Stomach (tissue), 9 donors: ENCODE measurements around the gene CTNND2. TPM values are rescaled to one million over a fixed set of nuclear protein-coding genes. Genes with fewer than 3 reads are reported as not detected.

ENCODE experiments used
- DNase-seq, 2 donors: peaks; one replicate each; pipeline versions ENCODE4 v3.0.0 to v3.0.0-alpha.2; 2013 to 2019
- H3K27ac ChIP-seq, 5 donors: fragments of 200-600 bp in 4 of 5; sonication (generic) in 4 of 5; one replicate each; pipeline ENCODE4 v1.5.1; 2013 to 2019; ENCODE audit warnings: mild to moderate bottlenecking in 1 of 5, moderate library complexity in 1 of 5
- H3K27me3 ChIP-seq, 3 donors: fragments of 200-600 bp; sonication (generic); one replicate each; pipeline ENCODE4 v1.5.1; 2017 to 2019; ENCODE audit warnings: mixed run types in 1 of 3
- H3K36me3 ChIP-seq, 4 donors: fragments of 200-600 bp; sonication (generic); 1 replicate in 3 of 4; 2 replicates in 1 of 4; pipeline ENCODE4 v1.5.1; 2016 to 2019
- H3K4me1 ChIP-seq, 4 donors: fragments of 200-600 bp; sonication (generic); one replicate each; pipeline ENCODE4 v1.5.1; 2016 to 2019
- H3K4me3 ChIP-seq, 4 donors: fragments of 200-600 bp; sonication (generic) in 3 of 4; one replicate each; pipeline ENCODE4 v1.5.1; 2016 to 2019; ENCODE audit warnings: mild to moderate bottlenecking in 1 of 4
- H3K9me3 ChIP-seq, 4 donors: fragments of 200-600 bp; sonication (generic); one replicate each; pipeline ENCODE4 v1.5.1; 2016 to 2019
- EP300 ChIP-seq: sonication (generic); formaldehyde crosslinking; IDR thresholded peaks from one replicate; pipeline ENCODE4 v1.6.1; 2017; ENCODE audit warnings: antibody characterized with exemption
- POLR2A ChIP-seq, 4 donors: fragments of 450-650 bp; IDR thresholded peaks; one replicate each; pipeline ENCODE4 v1.6.1; 2016; ENCODE audit warnings: antibody characterized with exemption in 4 of 4, control low read depth in 2 of 4, mild to moderate bottlenecking in 1 of 4, moderate library complexity in 1 of 4
- POLR2AphosphoS5 ChIP-seq, 3 donors: sonication (generic); formaldehyde crosslinking; IDR thresholded peaks; one replicate each; pipeline ENCODE4 v1.6.1; 2016; ENCODE audit warnings: antibody characterized with exemption in 3 of 3
- WGBS, 5 donors: extraction: QIAGEN DNeasy Blood & Tissue Kit in 3 of 5; methylation state at CpG; one replicate each; pipeline versions ENCODE4 v1.1.5 to v1.1.7; 2013 to 2018; 5-methylcytosine and 5-hydroxymethylcytosine counted together
- intact Hi-C: fragments of 100-400 bp; cut with DNase I; formaldehyde crosslinking; loops from one replicate; pipeline ENCODE4 v1.15.1; 2023; ENCODE audit warnings: low total_unique reads
- polyA plus RNA-seq, 3 donors: library from polyadenylated mRNA; stranded (reverse); fragments of 200-250 nt; gene quantifications; one replicate each; pipeline ENCODE4 v1.2.3, GENCODE V29; 2013
- total RNA-seq, 5 donors: library from RNA; depleted of rRNA; stranded (reverse); fragments of >200 nt; gene quantifications; one replicate each; pipeline versions ENCODE4 v1.1.0 to v1.2.3, GENCODE V29; 2014 to 2016
- TF ChIP-seq, protein P1 (sequence below), 7 experiments: fragments of 450-650 bp in 4 of 7; fragments of 200-600 bp in 3 of 7; sonication (generic) in 3 of 7; IDR thresholded peaks; one replicate each; pipeline ENCODE4 v1.5.1; 2016 to 2019; ENCODE audit warnings: antibody characterized with exemption in 7 of 7, control low read depth in 2 of 7, mild to moderate bottlenecking in 1 of 7
- donor health status: healthy with polysubstance abuse.
- donor health status: Bipolar disorder and iron deficiency.
- donor health status: healthy.

CTNND2 gene
- total and polyA plus RNA-seq, 8 donors: 0.29 to 3.4 (median 2.0) TPM; not detected in 2

GRCh38 chr5:11892832-11893231 is 11.4 kb downstream of the CTNND2 start:
- TF ChIP-seq, protein P1, sequence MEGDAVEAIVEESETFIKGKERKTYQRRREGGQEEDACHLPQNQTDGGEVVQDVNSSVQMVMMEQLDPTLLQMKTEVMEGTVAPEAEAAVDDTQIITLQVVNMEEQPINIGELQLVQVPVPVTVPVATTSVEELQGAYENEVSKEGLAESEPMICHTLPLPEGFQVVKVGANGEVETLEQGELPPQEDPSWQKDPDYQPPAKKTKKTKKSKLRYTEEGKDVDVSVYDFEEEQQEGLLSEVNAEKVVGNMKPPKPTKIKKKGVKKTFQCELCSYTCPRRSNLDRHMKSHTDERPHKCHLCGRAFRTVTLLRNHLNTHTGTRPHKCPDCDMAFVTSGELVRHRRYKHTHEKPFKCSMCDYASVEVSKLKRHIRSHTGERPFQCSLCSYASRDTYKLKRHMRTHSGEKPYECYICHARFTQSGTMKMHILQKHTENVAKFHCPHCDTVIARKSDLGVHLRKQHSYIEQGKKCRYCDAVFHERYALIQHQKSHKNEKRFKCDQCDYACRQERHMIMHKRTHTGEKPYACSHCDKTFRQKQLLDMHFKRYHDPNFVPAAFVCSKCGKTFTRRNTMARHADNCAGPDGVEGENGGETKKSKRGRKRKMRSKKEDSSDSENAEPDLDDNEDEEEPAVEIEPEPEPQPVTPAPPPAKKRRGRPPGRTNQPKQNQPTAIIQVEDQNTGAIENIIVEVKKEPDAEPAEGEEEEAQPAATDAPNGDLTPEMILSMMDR (IDR thresholded peaks at IDR 0.05): no peak
- TF ChIP-seq EP300 (no peak), POLR2A (IDR thresholded peaks at IDR 0.05) (no peak), POLR2AphosphoS5 (IDR thresholded peaks at IDR 0.05) (no peak)
- 69 to 86% (median 79%) methylated on average over 6 of the region's 6 CpGs for WGBS, 5 donors
- intact Hi-C loops: no loop called here
- no peak for DNase-seq
- Histone ChIP-seq H3K36me3 (no peaks in the 10 kb centered on the region), H3K9me3 (peaks cover 0 to 6% (median 2%) of the 10 kb centered on the region in 4 donors), H3K27me3 (no peaks in the 10 kb centered on the region), H3K4me3 (no peak overlapping the region), H3K27ac (no peak overlapping the region), H3K4me1 (no peaks in the 10 kb centered on the region)

- Histone ChIP-seq H3K27me3 (no peaks in the 10 kb centered on the region), H3K27ac (no peak overlapping the region), H3K4me1 (no peaks in the 10 kb centered on the region), H3K36me3 (no peaks in the 10 kb centered on the region), H3K4me3 (no peak overlapping the region), H3K9me3 (no peaks in the 10 kb centered on the region)
- intact Hi-C loops: no loop called here
- no peak for TF ChIP-seq POLR2AphosphoS5 (IDR thresholded peaks at IDR 0.05)
- TF ChIP-seq EP300: no peak
- no peak for TF ChIP-seq POLR2A (IDR thresholded peaks at IDR 0.05)
- TF ChIP-seq, protein P1 (IDR thresholded peaks at IDR 0.05): no peak
- DNase-seq: no peak
- 58 to 73% (median 66%) methylated on average over 3 of the region's 3 CpGs for WGBS, 5 donors
These were observed 13.5 kb downstream of the CTNND2 start for GRCh38 chr5:11890777-11891176.

- 85 to 91% (median 87%) methylated on average over 4 of the region's 4 CpGs for WGBS, 5 donors
- Histone ChIP-seq H3K36me3 (no peaks in the 10 kb centered on the region), H3K27ac (no peak overlapping the region), H3K4me1 (no peaks in the 10 kb centered on the region), H3K9me3 (peaks cover 0 to under 1% (median 0%) of the 10 kb centered on the region in 4 donors), H3K27me3 (no peaks in the 10 kb centered on the region), H3K4me3 (no peak overlapping the region)
- DNase-seq: no peak
- intact Hi-C loops: no loop called here
- no peak for TF ChIP-seq POLR2AphosphoS5 (IDR thresholded peaks at IDR 0.05)
- TF ChIP-seq POLR2A (IDR thresholded peaks at IDR 0.05): no peak
- TF ChIP-seq, protein P1 (IDR thresholded peaks at IDR 0.05): no peak
- no peak for TF ChIP-seq EP300
These were observed 16.0 kb downstream of the CTNND2 start for GRCh38 chr5:11888221-11888620.

GRCh38 chr5:11878814-11879213 is 25.4 kb downstream of the CTNND2 start:
- intact Hi-C loops: no loop called here
- H3K9me3 ChIP-seq: peaks cover 0 to 8% (median 0%) of the 10 kb centered on the region in 4 donors
- H3K4me1 ChIP-seq: no peaks in the 10 kb centered on the region
- no peaks in the 10 kb centered on the region for H3K36me3 ChIP-seq
- WGBS, 5 donors: 63 to 76% (median 73%) methylated on average over 7 of the region's 7 CpGs
- no peak overlapping the region for H3K4me3 ChIP-seq
- no peaks in the 10 kb centered on the region for H3K27me3 ChIP-seq
- DNase-seq: peak in 1 of 2 donors; percentile 51
- TF ChIP-seq POLR2AphosphoS5 (IDR thresholded peaks at IDR 0.05): no peak
- TF ChIP-seq, protein P1 (IDR thresholded peaks at IDR 0.05): no peak
- no peak for TF ChIP-seq EP300
- TF ChIP-seq POLR2A (IDR thresholded peaks at IDR 0.05): no peak
- no peak overlapping the region for H3K27ac ChIP-seq
